ENCODE results near the gene RALY.

- TF ChIP-seq TOX (CRISPR knock-in tag; IDR thresholded peaks at IDR 0.05; ENCODE audit: borderline replicate concordance) (no peak), ZNF70 (CRISPR knock-in tag; IDR thresholded peaks at IDR 0.05) (no peak), CSRNP3 (CRISPR knock-in tag; IDR thresholded peaks at IDR 0.05) (no peak), TCF4 (CRISPR knock-in tag; IDR thresholded peaks at IDR 0.05; ENCODE audit: borderline replicate concordance) (no peak), OSR1 (CRISPR knock-in tag; IDR thresholded peaks at IDR 0.05) (no peak), RARB (CRISPR knock-in tag; IDR thresholded peaks at IDR 0.05) (no peak), ARNTL (CRISPR knock-in tag; IDR thresholded peaks at IDR 0.05; ENCODE audit: borderline replicate concordance, low read depth) (no peak), CSDC2 (CRISPR knock-in tag; IDR thresholded peaks at IDR 0.05) (no peak), PATZ1 (CRISPR knock-in tag; IDR thresholded peaks at IDR 0.05; ENCODE audit: borderline replicate concordance) (no peak), TSHZ2 (CRISPR knock-in tag; IDR thresholded peaks at IDR 0.05) (no peak), ZFP3 (CRISPR knock-in tag; IDR thresholded peaks at IDR 0.05) (no peak), SNAI2 (CRISPR knock-in tag; IDR thresholded peaks at IDR 0.05) (no peak)
These were observed 48.6 kb downstream of the RALY start for GRCh38 chr20:34042262-34042661.
